Astrocyte of the cerebellum (primary cell): ENCODE data around the gene CSGALNACT2.

Source experiments
- DNase-seq: peaks from one replicate; pipeline ENCODE4 v3.0.0-alpha.2; 2011; ENCODE audit warnings: low read depth
- H3K4me3 ChIP-seq: 2 replicates; pipeline ENCODE4 v1.5.1; 2011; ENCODE audit warnings: mild to moderate bottlenecking, low read depth, low read length, moderate library complexity
- in situ Hi-C: cut with HindIII; loops from 2 replicates; pipeline ENCODE4 v1.10.0; 2017; ENCODE audit warnings: low sequenced_read_pairs
- TF ChIP-seq, protein P1 (sequence below): IDR thresholded peaks from 2 replicates; pipeline ENCODE4 v1.5.1; 2012; ENCODE audit warnings: low read length, low read depth, moderate library complexity, mild to moderate bottlenecking; ENCODE audit errors: missing control alignments

Gene CSGALNACT2

GRCh38 chr10:43106256-43107091, 31.8 kb upstream of the CSGALNACT2 start:
- DNase-seq, result no peak
- no peak overlapping the region for H3K4me3 ChIP-seq
- TF ChIP-seq, protein P1, sequence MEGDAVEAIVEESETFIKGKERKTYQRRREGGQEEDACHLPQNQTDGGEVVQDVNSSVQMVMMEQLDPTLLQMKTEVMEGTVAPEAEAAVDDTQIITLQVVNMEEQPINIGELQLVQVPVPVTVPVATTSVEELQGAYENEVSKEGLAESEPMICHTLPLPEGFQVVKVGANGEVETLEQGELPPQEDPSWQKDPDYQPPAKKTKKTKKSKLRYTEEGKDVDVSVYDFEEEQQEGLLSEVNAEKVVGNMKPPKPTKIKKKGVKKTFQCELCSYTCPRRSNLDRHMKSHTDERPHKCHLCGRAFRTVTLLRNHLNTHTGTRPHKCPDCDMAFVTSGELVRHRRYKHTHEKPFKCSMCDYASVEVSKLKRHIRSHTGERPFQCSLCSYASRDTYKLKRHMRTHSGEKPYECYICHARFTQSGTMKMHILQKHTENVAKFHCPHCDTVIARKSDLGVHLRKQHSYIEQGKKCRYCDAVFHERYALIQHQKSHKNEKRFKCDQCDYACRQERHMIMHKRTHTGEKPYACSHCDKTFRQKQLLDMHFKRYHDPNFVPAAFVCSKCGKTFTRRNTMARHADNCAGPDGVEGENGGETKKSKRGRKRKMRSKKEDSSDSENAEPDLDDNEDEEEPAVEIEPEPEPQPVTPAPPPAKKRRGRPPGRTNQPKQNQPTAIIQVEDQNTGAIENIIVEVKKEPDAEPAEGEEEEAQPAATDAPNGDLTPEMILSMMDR, result no peak
- in situ Hi-C loops, result no loop called here

- in situ Hi-C loops, result no loop called here
- TF ChIP-seq, protein P1, result no peak
- DNase-seq, result no peak
These were observed 29.3 kb upstream of the CSGALNACT2 start for GRCh38 chr10:43108951-43109350.

GRCh38 chr10:43109671-43110249, 28.5 kb upstream of the CSGALNACT2 start:
- no peak for DNase-seq

More at GRCh38 chr10:43108951-43109350, 29.3 kb upstream of the CSGALNACT2 start:
- no peak overlapping the region for H3K4me3 ChIP-seq

DNA sequence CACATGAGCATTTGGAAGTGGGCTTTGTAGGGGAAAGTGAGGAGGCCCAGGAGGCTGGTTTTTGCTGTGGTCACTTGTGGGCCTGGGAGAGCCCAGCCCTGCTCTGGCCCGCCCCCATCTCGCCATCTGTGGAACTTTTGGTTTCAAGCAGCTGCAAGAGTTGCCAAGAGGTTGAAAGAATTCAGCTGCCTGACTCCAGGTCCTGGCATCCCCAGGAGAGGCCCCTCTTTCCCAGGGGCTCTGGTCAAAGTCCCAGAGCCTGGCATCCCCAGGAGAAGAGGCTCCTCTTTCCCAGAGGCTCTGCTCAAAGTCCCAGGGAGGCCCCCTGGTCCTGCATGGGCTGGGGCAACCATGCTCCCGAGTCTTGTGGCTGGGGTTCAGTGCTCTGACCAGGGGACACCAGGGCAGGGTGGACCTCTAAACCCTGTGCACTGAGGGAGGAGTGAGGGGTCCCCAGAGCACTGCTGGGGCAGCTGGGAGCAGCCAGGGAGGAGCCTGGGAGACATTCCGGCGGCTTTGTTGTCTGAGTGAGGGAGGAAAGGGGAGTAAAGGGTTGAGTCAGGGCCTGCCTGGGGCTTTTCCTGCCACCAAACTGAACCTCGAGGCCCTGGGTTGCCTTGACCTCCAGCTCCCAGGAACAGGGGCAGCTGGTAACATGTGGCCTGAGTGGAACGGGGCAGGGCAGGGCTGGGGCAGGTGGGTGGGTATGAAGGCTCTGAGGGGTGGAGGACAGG, 27.7 kb upstream of the CSGALNACT2 start:
- in situ Hi-C loops, result no loop called here
- TF ChIP-seq, protein P1, result no peak
- no peak for DNase-seq
- no peak overlapping the region for H3K4me3 ChIP-seq

More at GRCh38 chr10:43109671-43110249, 28.5 kb upstream of the CSGALNACT2 start:
- no peak overlapping the region for H3K4me3 ChIP-seq
- in situ Hi-C loops, result no loop called here
- TF ChIP-seq, protein P1, result no peak

- no peak for DNase-seq
- TF ChIP-seq, protein P1, result no peak
- in situ Hi-C loops, result no loop called here
- H3K4me3 ChIP-seq, result no peak overlapping the region
These were observed 27.1 kb upstream of the CSGALNACT2 start for GRCh38 chr10:43111101-43111500.

GRCh38 chr10:43111921-43112607, 26.2 kb upstream of the CSGALNACT2 start:
- TF ChIP-seq, protein P1, result no peak
- H3K4me3 ChIP-seq, result no peak overlapping the region
- DNase-seq, result no peak
- in situ Hi-C loops, result no loop called here
